ENCODE results near the gene SUN2.

SUN2 gene

DNA sequence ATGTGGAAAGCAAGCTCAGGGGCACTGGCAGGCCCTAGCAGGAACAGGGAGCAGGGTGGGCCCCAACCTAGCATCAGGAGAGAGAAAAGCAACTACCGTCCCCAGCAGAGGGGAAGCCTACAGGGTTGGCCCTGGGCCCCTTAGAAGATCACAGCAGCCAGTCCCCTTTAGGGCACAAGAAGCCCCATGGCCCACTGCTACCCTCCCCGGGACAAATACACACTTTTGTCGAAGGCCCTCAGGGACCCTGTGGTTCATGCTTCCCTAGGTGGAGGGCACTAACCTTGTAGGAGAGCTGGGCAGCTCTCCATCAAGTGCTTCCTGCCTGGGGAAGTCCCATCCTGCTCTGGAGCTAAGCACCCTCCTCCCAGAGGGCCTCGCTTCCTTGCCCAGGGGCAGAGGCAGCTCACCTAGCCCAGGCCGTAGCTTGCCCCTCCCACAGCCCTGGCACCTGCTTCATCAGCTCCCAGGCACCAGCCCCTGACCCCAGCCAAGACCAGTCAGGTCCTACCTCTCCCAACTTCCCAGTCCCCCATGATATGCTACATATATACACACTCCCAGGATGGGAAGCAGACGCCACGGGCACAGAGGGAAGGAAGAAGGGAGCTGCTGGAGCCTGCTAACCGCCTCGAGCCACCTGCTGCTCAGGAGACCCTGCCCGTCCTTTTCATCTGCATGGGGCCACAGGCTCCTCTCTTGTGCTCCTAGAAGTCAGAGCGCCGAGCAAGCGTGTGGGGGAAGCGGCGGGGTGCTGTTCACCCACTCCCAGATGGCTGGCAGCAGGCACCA is 20.1 kb downstream of the SUN2 start:
- no peak for DNase-seq

DNA sequence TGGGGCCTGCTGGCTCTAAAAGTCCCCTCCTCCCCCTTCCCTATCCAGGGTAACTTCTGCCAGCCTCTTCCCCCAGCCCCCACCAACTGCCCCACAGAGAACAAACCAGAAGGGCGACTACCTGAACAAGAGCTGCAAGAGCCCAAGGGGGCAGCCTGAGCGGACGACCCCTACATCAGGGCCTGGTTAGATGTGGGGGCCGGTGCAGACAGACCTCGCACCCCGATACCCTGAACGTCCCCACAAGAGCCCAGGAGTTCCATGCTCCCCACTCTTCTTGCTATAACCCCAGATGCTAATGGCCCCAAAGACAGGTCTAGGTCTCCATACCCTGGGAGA is 20.7 kb downstream of the SUN2 start:
- no peak for DNase-seq

DNA sequence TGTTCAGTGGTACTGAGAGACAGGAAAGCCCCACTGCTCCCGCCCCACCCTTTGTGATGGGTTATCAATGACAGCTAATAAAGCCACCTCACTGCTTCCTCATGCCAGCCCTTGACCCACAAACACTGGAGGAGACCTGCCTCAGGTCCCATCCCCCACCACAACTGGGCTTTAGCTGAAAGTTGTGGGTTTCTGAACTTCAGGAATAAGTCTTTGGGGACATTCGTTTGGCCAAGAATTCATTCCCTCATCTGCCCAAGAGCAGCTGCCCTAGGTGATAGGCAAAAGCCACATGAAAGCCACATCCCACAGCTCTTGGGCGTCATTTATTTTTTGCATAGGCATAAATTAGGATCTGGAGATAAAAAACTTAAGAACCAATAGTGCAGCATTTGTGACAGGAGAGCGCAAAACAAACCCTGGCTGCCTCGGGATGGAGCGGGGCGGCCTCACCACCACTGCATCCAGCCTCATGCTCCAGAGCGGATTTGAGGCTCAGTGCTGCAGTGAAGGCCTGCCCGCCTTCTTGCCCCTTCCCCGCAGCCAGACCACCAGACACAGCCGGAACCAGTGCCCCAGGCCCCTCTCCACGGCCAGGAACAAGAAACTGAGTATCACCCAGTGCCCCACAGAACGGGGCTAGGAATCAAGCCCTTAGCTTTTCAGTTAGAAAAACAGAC is 21.2 kb downstream of the SUN2 start:
- DNase-seq = no peak

DNA sequence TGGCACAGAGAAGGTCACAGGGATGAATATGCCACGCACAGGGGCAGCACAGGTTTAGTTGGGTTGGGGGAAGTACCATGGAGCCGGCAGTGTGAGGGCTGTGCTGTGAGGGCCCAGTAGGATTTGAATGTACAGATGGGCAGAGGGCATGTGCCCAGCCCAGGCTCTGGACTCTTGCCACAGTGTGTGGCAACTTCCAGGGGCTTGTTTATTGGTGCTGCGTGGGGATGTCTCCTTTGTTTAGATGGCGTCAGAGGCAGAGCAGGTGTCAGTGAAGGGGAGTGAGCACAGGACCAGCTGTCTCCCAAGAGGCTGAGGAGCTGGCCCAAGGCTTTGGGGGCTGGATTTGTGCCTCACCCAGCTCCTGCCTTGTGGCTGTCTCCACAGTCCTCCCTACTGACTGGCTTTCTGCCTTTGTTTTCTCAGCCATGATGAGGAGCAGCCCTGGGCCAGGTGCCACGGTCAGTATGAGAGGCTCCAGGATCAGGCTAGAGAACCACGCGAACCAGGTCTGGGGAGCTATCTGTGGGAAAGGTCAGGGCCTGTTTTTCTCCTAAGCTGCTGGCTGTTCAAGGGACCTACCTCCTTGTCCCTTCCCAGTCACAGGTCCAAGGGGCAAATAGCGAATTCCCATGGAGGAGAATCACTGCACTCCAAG is 21.9 kb downstream of the SUN2 start:
- no peak for DNase-seq

DNA sequence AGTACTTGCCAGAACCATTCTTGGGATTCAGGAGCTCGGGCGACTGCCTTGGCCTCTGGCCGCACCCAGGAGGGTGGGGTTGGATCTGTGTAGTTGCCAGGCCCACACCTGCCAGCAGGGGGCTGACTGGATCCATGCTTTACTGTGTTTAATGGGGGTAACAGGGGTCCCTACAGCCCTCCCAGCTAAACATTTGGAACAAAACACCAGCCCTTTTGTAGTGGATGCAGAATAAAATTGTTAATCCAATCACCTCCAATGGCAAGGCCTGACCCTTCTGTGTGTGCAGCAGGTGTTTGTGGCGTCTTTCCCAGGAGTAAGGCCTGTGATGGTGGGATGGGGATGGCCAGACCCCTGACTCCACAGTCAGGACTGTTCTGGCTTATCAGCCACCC is 22.5 kb downstream of the SUN2 start:
- DNase-seq = no peak

DNA sequence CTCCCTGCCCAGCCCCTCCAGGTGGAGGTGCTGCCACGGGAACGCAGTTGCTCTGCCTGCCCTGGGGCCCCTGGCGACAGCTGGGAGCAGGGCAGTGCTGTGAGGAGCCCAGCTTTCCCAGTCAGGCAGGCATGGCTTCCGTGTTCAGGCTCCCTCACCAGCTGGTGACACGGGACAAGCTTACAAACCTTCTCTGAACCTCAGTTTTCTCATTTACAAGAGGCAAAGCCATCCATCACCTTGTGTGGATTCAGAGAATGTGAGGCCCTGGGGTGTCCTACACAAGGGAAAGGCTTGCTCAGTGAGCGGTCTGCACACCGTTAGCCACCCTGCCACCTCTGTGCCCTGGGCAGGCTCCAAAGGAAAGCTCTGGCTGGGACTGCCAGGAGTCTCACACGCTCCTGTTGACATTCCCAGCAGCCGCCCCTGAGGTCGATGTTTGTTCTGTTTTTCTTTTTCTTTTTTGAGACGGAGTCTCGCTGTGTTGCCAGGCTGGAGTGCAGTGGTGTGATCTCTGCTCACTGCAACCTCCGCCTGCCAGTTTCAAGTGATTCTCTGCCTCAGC is 23.5 kb downstream of the SUN2 start:
- no peak for DNase-seq

DNA sequence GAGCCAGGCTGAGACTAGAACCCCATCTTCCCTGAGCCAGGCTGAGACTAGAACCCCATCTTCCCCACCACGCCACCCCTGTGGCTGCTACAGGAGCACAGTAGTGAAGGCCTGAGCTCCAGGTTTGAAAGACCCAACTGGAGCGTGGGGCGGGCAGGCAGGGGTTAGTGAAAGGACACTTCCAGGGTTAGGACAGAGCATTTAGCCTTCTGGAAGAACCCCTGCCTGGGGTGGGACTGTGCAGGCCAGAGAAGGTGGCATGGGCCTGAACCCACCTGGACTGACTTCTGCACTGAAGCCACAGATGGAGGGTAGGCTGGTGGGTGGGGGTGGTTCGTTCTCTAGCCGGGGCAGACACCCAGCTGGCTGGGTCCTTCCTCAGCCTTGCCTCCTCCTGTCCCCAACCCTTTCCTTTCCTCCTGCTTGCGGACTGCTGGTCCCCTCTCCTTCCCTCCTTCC is 24.1 kb downstream of the SUN2 start:
- DNase-seq = no peak

DNA sequence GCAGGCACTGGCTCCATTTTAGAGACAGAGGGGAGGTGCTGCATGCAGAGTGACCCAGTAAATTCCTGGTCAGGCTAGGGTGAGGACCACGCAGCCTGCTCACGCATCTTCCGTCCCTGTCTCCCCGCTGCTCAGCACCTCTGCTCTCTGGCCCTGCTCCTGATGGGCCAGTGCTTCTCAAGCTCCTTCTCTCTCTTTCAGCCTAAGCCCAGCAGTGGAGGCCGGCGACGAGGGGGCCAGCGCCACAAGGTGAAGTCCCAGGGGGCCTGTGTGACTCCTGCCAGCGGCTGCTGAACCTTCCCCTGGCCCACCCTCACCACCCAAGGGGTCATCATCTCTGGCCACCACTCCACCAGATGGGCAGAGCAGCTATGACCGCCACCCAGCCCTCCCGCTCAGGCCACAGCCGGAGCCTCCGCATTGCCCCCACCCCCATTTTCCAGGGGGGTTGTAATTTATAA is 25.4 kb downstream of the SUN2 start:
- no peak for DNase-seq

DNA sequence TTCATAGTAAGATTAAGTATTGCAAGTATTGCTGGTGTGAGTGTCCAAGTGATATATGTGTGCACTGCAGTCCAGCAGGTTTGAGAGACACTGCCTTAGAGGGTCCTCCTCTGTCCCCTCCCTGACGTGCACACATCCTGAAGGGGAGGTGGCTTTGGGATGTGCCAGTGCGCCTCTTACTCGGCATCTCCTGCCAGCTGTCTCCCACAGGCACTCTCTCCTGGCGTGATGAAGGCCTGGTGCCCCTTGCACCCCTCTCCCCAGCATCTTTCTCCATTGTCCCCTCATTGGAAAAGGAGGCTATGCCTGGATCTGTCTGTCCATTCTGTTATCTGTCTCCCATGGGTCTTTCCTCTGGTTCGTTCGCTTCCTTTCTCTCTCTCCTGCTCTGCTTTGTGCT is 25.9 kb downstream of the SUN2 start:
- no peak for DNase-seq

DNA sequence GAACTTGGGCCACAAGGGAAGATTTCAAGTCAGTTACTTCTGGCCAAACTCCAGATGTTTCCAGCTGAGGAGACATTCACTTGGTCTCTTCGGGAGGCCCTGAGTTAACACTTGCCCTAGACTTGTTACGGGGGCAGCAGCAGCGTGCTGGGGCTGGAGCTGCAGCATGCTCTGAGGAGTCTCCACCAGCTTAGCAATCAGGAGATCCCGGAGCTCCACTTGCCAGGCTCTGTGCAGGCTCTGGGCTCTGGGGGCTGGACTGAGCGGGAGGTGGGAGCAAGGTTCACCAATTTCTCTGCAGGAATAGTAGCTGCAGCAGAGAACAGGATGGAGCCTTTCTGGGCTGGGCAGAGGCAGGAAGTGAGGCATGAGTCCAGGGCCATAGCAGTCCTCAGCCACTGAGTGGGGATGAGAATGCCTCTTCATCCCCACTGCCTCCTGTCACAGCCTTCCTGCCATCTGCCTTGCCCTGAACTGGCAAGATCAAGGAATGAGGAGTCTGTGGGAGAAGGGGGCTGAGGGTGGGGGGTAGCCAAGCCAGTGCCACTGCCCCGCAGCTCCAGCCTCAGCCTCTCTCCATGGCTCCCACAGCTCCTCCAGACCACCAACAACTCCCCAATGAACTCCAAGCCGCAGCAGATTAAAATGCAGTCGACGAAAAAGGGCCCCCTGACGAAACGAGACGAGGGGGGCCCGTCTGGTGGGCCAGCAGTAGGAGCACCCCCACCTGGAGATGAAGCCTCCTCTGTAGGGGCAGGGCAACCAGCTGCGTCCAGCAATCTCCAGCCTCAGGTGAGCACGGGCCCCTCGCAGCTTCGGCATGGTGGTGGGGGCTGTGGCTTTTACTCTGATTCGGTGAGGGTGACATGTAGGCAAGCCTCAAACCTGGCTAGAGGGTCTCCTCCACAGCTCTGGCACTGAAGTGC is 26.7 kb downstream of the SUN2 start:
- no peak for DNase-seq

DNA sequence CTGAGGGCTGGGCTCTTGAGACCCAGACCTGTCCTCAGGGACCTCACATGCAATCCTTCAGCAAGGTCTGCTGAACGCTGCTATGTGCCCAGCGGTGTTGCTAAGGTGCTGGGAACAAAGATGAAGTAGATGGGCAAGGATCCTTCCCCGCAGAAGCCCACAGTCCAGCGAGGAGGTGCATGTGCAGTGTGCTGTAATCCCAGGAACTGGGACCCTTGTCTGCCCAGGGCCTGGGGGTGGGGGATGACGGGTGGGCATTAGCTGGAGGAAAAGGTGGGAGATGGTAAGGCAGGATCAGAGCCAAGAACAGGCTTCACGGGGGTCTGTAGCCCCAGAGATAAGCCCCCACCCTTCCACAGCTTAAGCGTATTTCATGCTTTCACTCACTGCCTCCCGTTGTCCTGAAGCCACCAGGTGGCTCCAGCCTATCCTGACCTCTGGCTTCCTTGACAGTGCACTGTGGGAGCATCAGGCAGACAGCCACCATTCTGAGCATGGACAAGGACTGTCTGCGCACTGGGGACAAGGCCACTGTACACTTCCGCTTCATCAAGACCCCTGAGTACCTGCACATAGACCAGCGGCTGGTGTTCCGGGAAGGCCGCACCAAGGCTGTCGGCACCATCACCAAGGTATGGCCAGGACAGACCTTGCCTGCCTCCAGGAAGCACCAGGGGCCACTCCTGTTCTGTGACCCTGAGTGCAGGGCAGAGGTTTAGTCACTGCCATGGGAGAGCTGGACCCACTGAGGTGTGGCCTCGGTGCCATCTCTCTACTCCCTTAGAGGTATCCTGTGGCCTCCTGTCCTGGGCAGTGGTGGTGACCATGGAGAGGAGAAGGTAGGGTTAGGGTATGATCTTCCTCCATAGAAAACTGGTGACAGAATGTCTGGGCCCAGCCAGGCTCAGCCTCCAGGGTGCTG is 28.0 kb downstream of the SUN2 start:
- DNase-seq = no peak

DNA sequence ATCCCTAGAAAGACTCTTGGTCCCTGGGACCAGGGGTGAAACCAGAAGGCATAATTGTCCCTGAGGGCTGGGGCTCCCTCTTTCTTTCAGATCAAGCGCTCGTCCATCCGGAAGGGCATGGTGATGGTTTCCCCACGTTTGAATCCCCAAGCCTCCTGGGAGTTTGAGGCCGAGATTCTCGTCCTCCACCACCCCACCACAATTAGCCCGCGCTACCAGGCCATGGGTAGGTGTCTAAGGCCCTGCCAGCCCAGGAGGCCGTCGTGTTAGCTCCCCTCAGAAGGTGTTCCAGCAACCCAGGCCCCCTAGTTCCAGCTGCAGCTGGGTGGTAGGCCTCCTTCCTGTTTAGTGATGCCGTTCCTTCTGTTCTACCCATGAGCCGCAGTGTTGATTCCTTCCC is 28.7 kb downstream of the SUN2 start:
- no peak for DNase-seq

DNA sequence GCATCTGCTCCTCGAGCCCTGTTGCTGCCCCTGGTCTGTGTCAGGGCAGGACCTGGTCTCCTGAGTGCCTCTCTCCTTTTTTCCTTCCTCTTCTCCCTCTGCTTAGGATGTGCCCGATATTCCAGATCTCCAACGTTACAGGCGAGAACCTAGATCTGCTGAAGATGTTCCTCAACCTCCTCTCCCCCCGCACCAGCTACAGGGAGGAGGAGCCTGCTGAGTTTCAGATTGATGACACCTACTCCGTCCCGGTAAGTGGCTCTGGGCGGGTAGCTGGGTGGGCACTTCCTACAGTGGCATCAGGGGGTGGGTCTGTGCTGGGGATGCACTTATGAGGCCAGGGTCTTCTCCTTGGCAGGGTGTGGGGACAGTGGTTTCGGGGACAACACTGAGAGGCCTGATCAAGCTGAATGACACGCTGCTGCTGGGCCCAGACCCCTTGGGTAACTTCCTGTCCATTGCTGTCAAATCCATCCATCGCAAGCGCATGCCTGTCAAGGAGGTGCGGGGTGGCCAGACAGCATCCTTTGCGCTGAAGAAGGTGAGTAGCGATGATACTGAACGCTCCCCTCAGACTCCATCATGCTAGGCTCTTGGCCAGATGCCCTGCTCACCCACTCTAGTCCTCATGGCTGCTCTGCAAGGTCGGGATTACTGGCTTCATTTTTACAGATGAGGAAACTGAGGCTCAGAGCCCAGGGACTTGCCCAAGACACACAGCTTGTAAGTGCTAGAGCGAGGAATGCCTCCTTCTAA is 29.7 kb downstream of the SUN2 start:
- no peak for DNase-seq

DNA sequence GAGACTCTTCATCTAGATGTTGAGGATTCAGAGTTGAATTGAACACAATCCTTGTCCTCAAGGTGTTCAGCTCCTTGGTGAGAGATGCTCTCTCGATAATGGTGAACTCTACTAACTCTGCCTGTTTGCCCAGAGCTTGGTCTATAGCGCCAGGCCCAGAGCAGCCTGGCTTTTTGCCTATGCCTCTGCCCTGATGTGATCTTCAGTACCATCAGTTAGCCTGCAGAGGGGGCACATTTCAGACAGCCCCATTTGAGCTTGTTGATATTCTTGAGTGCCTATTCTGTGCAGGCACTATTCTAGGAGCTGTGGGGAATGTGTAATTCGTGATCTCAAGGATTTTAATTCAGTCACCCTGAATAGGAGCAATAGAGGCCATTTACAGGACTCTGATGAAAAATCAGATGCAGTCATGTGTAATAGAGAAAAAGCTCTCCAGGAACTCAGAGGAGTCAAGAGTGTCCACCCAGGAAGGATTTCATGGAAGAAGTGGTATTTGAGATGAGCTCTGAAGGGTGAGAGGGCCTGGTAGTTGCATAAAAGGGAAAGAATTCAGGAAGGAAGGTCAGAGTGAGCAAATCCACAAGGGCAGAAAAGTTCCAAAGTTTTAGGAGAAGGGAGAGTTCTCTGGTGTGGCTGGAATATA is 30.7 kb downstream of the SUN2 start:
- DNase-seq = no peak

DNA sequence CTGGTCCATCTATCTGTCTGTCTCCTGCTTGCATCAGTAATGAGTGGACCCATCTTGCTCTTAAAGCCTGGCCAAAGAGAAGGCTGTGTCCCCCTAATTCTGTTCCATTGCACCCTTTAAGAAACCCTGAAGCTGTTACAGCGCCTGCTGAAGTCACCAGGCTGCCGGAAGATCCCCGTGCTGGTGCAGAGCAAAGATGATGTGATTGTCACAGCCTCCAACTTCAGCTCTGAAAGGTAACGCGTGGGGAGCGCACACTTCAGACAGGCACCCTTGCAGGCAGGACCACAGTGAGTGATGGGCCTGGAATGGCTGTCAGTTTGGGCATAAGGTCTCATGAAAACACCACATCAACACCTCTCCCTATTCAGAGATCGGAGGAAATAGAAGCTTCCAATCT is 31.6 kb downstream of the SUN2 start:
- DNase-seq = no peak

DNA sequence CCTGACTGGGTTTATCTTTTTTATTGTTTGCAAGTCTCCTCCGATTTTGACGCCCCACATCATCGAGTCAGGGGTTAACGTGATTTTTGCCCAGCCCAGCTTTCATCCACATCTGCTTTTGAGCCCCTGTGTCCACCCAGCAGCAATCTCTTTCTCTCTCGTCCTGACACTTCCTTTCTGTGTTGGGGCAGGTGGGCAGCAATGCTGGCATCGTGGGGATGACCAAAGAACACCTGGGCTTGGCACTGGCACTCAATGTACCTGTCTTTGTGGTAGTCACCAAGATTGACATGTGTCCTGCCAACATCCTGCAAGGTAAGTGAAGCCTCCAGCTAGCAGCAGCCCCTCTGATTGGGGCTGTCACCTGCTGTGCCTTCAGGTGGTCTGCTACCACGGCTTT is 34.2 kb downstream of the SUN2 start:
- no peak for DNase-seq

DNA sequence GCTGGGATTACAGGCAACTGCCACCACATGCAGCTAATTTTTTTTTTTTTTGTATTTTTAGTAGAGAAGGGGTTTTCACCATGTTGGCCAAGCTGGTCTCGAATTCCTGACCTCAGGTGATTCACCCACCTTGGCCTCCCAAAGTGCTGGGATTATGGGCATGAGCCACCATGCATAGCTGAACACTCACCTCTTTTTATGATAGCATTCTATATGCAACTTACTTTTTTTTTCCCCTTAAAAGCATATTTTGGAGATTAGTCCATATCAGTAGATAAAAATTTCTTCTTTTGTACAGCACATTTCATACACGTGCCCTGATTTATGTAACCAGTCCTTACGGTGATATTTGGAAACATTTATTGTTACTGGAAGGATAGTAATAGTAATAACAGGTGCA is 35.4 kb downstream of the SUN2 start:
- DNase-seq = no peak

DNA sequence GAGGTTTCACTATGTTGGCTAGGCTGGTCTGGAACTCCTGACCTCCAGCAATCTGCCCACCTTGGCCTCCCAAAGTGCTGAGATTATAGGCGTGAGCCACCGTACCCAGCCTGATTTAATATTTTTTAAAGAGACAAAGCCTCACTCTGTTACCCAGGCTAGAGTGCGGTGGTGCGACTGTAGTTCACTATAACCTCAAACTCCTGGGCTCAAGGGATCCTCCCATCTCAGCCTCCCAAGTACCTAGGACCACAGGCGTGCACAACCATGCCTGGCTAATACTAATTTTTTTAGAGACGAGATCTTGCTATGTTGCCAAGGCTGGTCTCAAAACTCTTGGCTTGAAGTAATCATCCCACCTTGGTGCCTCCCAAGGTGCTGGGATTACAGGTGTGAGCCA is 36.6 kb downstream of the SUN2 start:
- no peak for DNase-seq

DNA sequence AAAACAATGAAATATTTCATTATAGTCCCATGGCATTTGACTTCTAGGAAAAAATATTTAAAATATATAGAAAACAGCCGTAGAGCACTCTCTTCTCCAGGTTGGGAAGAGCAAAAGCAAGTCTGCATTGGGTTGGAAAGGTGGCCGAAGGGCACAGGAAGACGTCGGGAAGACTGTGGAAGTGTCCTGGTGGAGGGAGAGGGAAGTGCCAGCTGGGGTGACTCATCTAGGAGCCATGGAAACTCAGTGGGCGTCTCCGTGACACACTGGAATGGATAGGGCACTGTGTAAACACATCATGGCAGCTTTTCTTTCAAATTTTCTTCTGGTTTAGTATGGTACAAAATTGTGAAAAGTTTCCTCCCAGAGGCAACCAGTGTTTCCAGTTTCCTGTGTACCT is 37.4 kb downstream of the SUN2 start:
- no peak for DNase-seq

DNA sequence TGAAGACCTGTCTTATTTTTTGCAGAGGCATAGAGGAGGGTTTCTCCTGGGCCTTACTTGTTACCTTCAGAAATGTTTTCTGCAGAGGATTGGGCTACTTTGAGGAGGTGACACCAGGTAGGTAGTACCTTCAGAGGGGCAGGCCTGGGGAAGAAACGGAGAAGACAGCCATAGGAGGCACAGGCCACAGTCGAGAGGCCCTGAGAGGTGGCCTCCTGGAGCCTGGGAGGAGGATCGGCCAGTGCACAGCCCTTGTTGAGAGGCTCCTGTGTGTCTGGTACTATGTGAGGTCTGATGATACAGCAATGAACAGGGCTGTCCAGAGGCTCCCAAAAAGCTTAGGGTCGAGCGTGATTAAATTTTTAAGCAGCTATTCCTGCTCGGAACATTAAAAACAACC is 38.6 kb downstream of the SUN2 start:
- DNase-seq = no peak

Data from right kidney (tissue), 1 donor.